Right atrium auricular region (tissue), 2 donors: ENCODE results near the gene DUSP9. TPM values are rescaled to one million over a fixed set of nuclear protein-coding genes. Genes with fewer than 3 reads are reported as not detected.

Experiments
- DNase-seq: peaks from one replicate; pipeline ENCODE4 v3.0.0-alpha.2; 2019; ENCODE audit warnings: low spot score
- H3K27ac ChIP-seq, 2 donors: fragments of 200-600 bp; sonication (generic); 1 replicate in 1 of 2; 2 replicates in 1 of 2; pipeline ENCODE4 v1.5.1; 2016 to 2019
- H3K27me3 ChIP-seq, 2 donors: fragments of 200-600 bp; sonication (generic); one replicate each; pipeline versions ENCODE4 v1.5.1 to v1.6.0; 2017 to 2019
- H3K36me3 ChIP-seq: fragments of 200-600 bp; sonication (generic); one replicate; pipeline ENCODE4 v1.5.1; 2016
- H3K4me1 ChIP-seq, 2 donors: fragments of 200-600 bp; sonication (generic); one replicate each; pipeline versions ENCODE4 v1.5.1 to v1.6.0; 2017 to 2019
- H3K4me3 ChIP-seq, 2 donors: fragments of 200-600 bp; sonication (generic); 1 replicate in 1 of 2; 2 replicates in 1 of 2; pipeline ENCODE4 v1.5.1; 2017 to 2019; ENCODE audit warnings: mild to moderate bottlenecking in 1 of 2, moderate library complexity in 1 of 2
- H3K9me3 ChIP-seq, 2 donors: fragments of 200-600 bp; sonication (generic); one replicate each; pipeline ENCODE4 v1.5.1; 2019
- total RNA-seq, 2 donors: library from RNA; depleted of rRNA; stranded (reverse); fragments of >200 nt; gene quantifications; one replicate each; pipeline ENCODE4 v1.1.0, GENCODE V29; 2016
- TF ChIP-seq, protein P1 (sequence below), 2 donors: fragments of 200-600 bp; sonication (generic); IDR thresholded peaks; one replicate each; pipeline ENCODE4 v1.5.1; 2019; ENCODE audit warnings: antibody characterized with exemption in 2 of 2

Gene DUSP9
- total RNA-seq, result not detected

- peaks cover 0 to 27% of the 10 kb centered on the region in 2 donors for H3K27me3 ChIP-seq
- DNase-seq, result no peak
Observed at GRCh38 chrX:153646620-153647373, at the start of gene DUSP9. Gene DUSP9 (plus strand): TSS chrX:153647203. CDS start chrX:153647954, 751 bp downstream.

DNA sequence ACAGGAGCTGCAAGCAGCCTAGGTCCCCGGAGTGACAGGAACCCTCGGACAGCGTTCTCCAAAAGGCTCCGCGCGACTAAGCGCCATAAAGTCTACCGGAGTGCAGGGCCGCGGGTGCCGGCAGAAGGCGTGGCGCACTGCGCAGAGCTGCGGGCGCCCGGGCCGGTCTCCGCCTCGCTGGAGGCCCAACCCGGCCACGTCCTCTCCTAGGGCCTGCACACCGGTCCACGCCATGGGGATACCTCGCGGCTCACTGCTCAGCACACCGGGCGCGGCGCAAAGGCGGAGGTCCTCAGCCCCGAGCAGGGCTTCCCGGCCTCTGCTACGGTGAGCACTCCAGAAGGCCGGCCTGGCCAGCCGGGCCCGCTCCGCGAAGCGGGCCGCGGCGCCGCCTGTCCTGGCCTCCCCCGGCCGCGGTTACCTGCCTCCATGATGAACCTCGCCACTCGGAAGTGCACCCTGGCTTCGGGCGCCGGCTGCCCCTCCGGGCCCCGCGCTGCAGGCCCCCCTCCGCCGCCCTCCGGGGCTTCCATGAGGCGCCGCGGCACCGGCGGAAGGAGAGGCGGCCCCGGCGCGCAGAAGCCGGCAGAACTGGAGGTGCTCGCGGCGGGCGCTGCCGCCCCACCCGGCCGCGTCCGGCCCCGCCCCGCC, 48.3 kb upstream of the DUSP9 start, which contains the start of gene CCNQ:
Gene CCNQ (minus strand): TSS at position 599 of the 651 bp plus-strand sequence. CDS start 66 bp downstream, at position 533.
- Histone ChIP-seq H3K36me3 (peaks cover 5% of the 10 kb centered on the region), H3K4me3 (peak within 1 kb of the TSS; percentile 49 to 71), H3K4me1 (peaks cover 0 to 16% of the 10 kb centered on the region in 2 donors), H3K27ac (peak within 1 kb of the TSS; percentile 68 to 79), H3K9me3 (no peaks in the 10 kb centered on the region), H3K27me3 (no peaks in the 10 kb centered on the region)
- DNase-seq, result no peak
- TF ChIP-seq, protein P1, sequence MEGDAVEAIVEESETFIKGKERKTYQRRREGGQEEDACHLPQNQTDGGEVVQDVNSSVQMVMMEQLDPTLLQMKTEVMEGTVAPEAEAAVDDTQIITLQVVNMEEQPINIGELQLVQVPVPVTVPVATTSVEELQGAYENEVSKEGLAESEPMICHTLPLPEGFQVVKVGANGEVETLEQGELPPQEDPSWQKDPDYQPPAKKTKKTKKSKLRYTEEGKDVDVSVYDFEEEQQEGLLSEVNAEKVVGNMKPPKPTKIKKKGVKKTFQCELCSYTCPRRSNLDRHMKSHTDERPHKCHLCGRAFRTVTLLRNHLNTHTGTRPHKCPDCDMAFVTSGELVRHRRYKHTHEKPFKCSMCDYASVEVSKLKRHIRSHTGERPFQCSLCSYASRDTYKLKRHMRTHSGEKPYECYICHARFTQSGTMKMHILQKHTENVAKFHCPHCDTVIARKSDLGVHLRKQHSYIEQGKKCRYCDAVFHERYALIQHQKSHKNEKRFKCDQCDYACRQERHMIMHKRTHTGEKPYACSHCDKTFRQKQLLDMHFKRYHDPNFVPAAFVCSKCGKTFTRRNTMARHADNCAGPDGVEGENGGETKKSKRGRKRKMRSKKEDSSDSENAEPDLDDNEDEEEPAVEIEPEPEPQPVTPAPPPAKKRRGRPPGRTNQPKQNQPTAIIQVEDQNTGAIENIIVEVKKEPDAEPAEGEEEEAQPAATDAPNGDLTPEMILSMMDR (IDR thresholded peaks at IDR 0.05), result no peak

More at GRCh38 chrX:153646620-153647373, at the start of gene DUSP9:
- TF ChIP-seq, protein P1 (IDR thresholded peaks at IDR 0.05), result no peak
- no peak within 1 kb of the TSS for H3K27ac ChIP-seq
- no peaks in the 10 kb centered on the region for H3K9me3 ChIP-seq
- peak within 1 kb of the TSS in 1 of 2 donors; percentile 27 for H3K4me3 ChIP-seq
- H3K36me3 ChIP-seq, result no peaks in the 10 kb centered on the region
- peaks cover 0 to 17% of the 10 kb centered on the region in 2 donors for H3K4me1 ChIP-seq

DNA sequence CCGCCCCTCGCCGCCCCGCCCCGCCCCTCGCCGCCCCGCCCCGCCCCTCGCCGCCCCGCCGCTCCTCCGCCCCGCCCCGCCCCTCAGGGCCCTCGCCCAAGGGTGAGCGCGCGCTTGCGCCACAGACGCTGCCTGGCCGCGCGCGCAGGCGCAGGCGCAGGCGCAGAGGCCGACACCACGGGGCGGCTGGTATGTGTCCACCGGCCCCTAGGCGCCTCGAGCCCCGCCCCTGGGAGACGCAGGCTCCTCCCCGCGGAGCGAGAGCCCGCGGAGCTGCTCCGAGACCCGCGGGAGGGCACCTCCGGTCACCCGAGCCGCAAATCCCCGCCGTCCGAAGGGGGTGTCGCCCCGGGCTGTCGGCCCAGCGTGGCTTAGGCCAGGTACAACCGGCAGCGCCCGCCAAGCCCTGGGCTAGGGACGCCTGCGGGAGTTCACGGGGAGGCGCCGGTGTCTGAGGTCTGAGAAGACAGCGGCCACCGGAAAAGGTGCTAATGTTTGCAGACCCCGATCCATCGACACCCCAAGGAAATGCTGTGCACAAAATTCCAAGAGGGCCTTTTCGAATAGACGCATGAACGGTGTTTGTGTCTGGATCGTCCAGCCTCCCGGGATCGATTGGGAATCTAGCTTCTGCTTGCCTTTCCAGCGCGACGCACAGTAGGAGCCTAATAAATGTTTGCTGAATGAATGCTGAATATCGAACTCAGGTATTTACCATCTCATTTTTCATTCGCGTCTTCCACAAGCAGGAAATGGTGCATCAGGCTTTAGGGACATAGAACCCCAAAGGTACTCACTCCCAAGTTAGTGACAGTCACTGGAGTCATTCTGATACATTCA, 47.6 kb upstream of the DUSP9 start:
- H3K4me1 ChIP-seq, result peaks cover 0 to 15% of the 10 kb centered on the region in 2 donors
- H3K27ac ChIP-seq, result peak overlapping the region; percentile 63 to 65
- H3K4me3 ChIP-seq, result peak overlapping the region; percentile 38 to 60
- DNase-seq, result peak; percentile 71
- no peaks in the 10 kb centered on the region for H3K36me3 ChIP-seq
- H3K27me3 ChIP-seq, result no peaks in the 10 kb centered on the region
- TF ChIP-seq, protein P1 (IDR thresholded peaks at IDR 0.05), result no peak
- H3K9me3 ChIP-seq, result no peaks in the 10 kb centered on the region

GRCh38 chrX:153600032-153600373, 47.0 kb upstream of the DUSP9 start:
- TF ChIP-seq, protein P1 (IDR thresholded peaks at IDR 0.05), result no peak
- Histone ChIP-seq H3K9me3 (no peaks in the 10 kb centered on the region), H3K27ac (peak overlapping the region in 1 of 2 donors; percentile 63), H3K27me3 (no peaks in the 10 kb centered on the region), H3K4me1 (peaks cover 0 to 15% of the 10 kb centered on the region in 2 donors), H3K36me3 (no peaks in the 10 kb centered on the region), H3K4me3 (peak overlapping the region; percentile 38 to 60)
- no peak for DNase-seq

- TF ChIP-seq, protein P1 (IDR thresholded peaks at IDR 0.05), result no peak
Observed at GRCh38 chrX:153600921-153601320, 46.1 kb upstream of the DUSP9 start.

More at GRCh38 chrX:153600921-153601320, 46.1 kb upstream of the DUSP9 start:
- Histone ChIP-seq H3K9me3 (no peaks in the 10 kb centered on the region), H3K27me3 (no peaks in the 10 kb centered on the region), H3K36me3 (no peaks in the 10 kb centered on the region), H3K4me3 (no peak overlapping the region), H3K4me1 (peaks cover 0 to 15% of the 10 kb centered on the region in 2 donors), H3K27ac (no peak overlapping the region)
- DNase-seq, result no peak
